H9 (cell line): Measurements from ENCODE around the gene PLXNA4. TPM values are rescaled to one million over a fixed set of nuclear protein-coding genes. Genes with fewer than 3 reads are reported as not detected.

Source experiments
- DNase-seq: peaks from one replicate; pipeline ENCODE4 v3.0.0-alpha.2; 2017
- H2AFZ ChIP-seq: one replicate; pipeline ENCODE4 v1.6.1; 2013; ENCODE audit warnings: mild to moderate bottlenecking, low read length, control low read depth, moderate library complexity
- H2AK5ac ChIP-seq: 2 replicates; pipeline ENCODE4 v1.6.1; 2013; ENCODE audit warnings: low read length, control low read depth, mixed read lengths; ENCODE audit not compliant: insufficient read length
- H2BK120ac ChIP-seq: one replicate; pipeline ENCODE4 v1.6.1; 2013; ENCODE audit warnings: low read depth, mild to moderate bottlenecking, low read length, control low read depth, inconsistent platforms; ENCODE audit not compliant: poor library complexity, severe bottlenecking
- H2BK12ac ChIP-seq: 2 replicates; pipeline ENCODE4 v1.6.1; 2013; ENCODE audit warnings: low read length, control low read depth, mixed read lengths, low read depth; ENCODE audit not compliant: insufficient read length
- H2BK15ac ChIP-seq: 2 replicates; pipeline ENCODE4 v1.6.1; 2013; ENCODE audit warnings: low read depth, low read length, control low read depth
- H2BK20ac ChIP-seq: one replicate; pipeline ENCODE4 v1.6.1; 2013; ENCODE audit warnings: low read depth, mild to moderate bottlenecking, low read length, control low read depth, inconsistent platforms; ENCODE audit not compliant: poor library complexity, severe bottlenecking
- H2BK5ac ChIP-seq: 2 replicates; pipeline ENCODE4 v1.6.1; 2013; ENCODE audit warnings: low read length, control low read depth, mixed read lengths; ENCODE audit not compliant: insufficient read length
- H3K14ac ChIP-seq: 2 replicates; pipeline ENCODE4 v1.6.1; 2013; ENCODE audit warnings: low read length, control low read depth; ENCODE audit not compliant: insufficient read depth
- H3K18ac ChIP-seq: 2 replicates; pipeline ENCODE4 v1.6.1; 2013; ENCODE audit warnings: low read depth, mild to moderate bottlenecking, mixed read lengths, low read length, control low read depth; ENCODE audit not compliant: insufficient read length
- H3K23ac ChIP-seq: 2 replicates; pipeline ENCODE4 v1.6.1; 2013; ENCODE audit warnings: low read length, control low read depth, mixed read lengths, low read depth; ENCODE audit not compliant: insufficient read length
- H3K23me2 ChIP-seq: 2 replicates; pipeline ENCODE4 v1.6.1; 2013; ENCODE audit warnings: low read depth, mild to moderate bottlenecking, mixed read lengths, low read length, control low read depth; ENCODE audit not compliant: insufficient read length, poor library complexity, severe bottlenecking
- H3K27ac ChIP-seq: 2 replicates; pipeline ENCODE4 v1.5.1; 2013; ENCODE audit warnings: low read length, control low read depth, mixed read lengths, low read depth; ENCODE audit not compliant: insufficient read length
- H3K27me3 ChIP-seq: 2 replicates; pipeline ENCODE4 v1.6.1; 2013; ENCODE audit warnings: low read length, control low read depth, inconsistent platforms; ENCODE audit not compliant: insufficient read depth
- H3K4ac ChIP-seq: 2 replicates; pipeline ENCODE4 v1.6.1; 2013; ENCODE audit warnings: low read depth, mild to moderate bottlenecking, control low read depth, inconsistent platforms, low read length, moderate library complexity
- H3K4me1 ChIP-seq: 2 replicates; pipeline ENCODE4 v1.6.1; 2013; ENCODE audit warnings: low read length, control low read depth, inconsistent platforms; ENCODE audit not compliant: insufficient read depth
- H3K4me2 ChIP-seq: 2 replicates; pipeline ENCODE4 v1.6.1; 2013; ENCODE audit warnings: low read length, control low read depth, mixed read lengths; ENCODE audit not compliant: insufficient read length, insufficient read depth
- H3K56ac ChIP-seq: 2 replicates; pipeline ENCODE4 v1.6.1; 2013; ENCODE audit warnings: low read depth, mild to moderate bottlenecking, mixed read lengths, low read length, control low read depth; ENCODE audit not compliant: insufficient read length
- H3K79me1 ChIP-seq: 2 replicates; pipeline ENCODE4 v1.6.1; 2013; ENCODE audit warnings: low read depth, mild to moderate bottlenecking, moderate library complexity, low read length, control low read depth, inconsistent platforms; ENCODE audit not compliant: insufficient read depth, poor library complexity, severe bottlenecking
- H3K79me2 ChIP-seq: 2 replicates; pipeline ENCODE4 v1.6.1; 2013; ENCODE audit warnings: low read length, control low read depth, inconsistent platforms; ENCODE audit not compliant: insufficient read depth
- H3K9ac ChIP-seq: 2 replicates; pipeline ENCODE4 v1.6.1; 2013; ENCODE audit warnings: low read length, control low read depth, mixed read lengths; ENCODE audit not compliant: insufficient read length; ENCODE audit errors: extremely low read depth
- H3K9me3 ChIP-seq: one replicate; pipeline ENCODE4 v1.6.1; 2013; ENCODE audit warnings: low read depth, low read length, inconsistent platforms; ENCODE audit not compliant: control insufficient read depth
- H3T11ph ChIP-seq: one replicate; pipeline ENCODE4 v1.6.1; 2013; ENCODE audit warnings: mild to moderate bottlenecking, low read length, control low read depth, inconsistent platforms
- H4K20me1 ChIP-seq: one replicate; pipeline ENCODE4 v1.6.1; 2013; ENCODE audit not compliant: control insufficient read depth, insufficient read length, insufficient read depth
- H4K5ac ChIP-seq: 2 replicates; pipeline ENCODE4 v1.6.1; 2013; ENCODE audit warnings: low read depth, mild to moderate bottlenecking, mixed read lengths, low read length, control low read depth; ENCODE audit not compliant: insufficient read length
- H4K8ac ChIP-seq: replicated peaks from 2 replicates; pipeline ENCODE4 v1.6.1; 2013; ENCODE audit warnings: low read length, control low read depth, mixed read lengths, low read depth; ENCODE audit not compliant: insufficient read length
- H4K91ac ChIP-seq: 2 replicates; pipeline ENCODE4 v1.6.1; 2013; ENCODE audit warnings: low read depth, mild to moderate bottlenecking, moderate library complexity, mixed read lengths, low read length, control low read depth; ENCODE audit not compliant: insufficient read length
- H3K27ac Mint-ChIP-seq, 3 experiments: 2 replicates in 2 of 3; 3 replicates in 1 of 3; pipeline ENCODE4 v1.8.0; 2020 to 2021; ENCODE audit warnings: mixed read lengths in 3 of 3, mild to moderate bottlenecking in 1 of 3, moderate library complexity in 1 of 3
- H3K27me3 Mint-ChIP-seq: 2 replicates; pipeline ENCODE4 v1.8.0; 2021; ENCODE audit warnings: low read depth, mild to moderate bottlenecking, moderate library complexity, mixed read lengths
- H3K36me3 Mint-ChIP-seq, 3 experiments: 2 replicates in 2 of 3; 3 replicates in 1 of 3; pipeline ENCODE4 v1.8.0; 2020 to 2021; ENCODE audit warnings: low read depth in 3 of 3, mixed read lengths in 3 of 3; ENCODE audit not compliant: insufficient read depth in 1 of 3
- H3K4me1 Mint-ChIP-seq, 2 experiments: 2 replicates each; pipeline ENCODE4 v1.8.0; 2020; ENCODE audit warnings: mixed read lengths in 2 of 2
- H3K4me3 Mint-ChIP-seq, 2 experiments: 2 replicates in 1 of 2; 3 replicates in 1 of 2; pipeline ENCODE4 v1.8.0; 2020 to 2021; ENCODE audit warnings: mild to moderate bottlenecking in 2 of 2, mixed read lengths in 2 of 2, moderate library complexity in 1 of 2
- H3K9me3 Mint-ChIP-seq, 2 experiments: 2 replicates in 1 of 2; 3 replicates in 1 of 2; pipeline ENCODE4 v1.8.0; 2020; ENCODE audit warnings: mild to moderate bottlenecking in 2 of 2, mixed read lengths in 2 of 2, moderate library complexity in 1 of 2
- CTCF ChIP-seq: fragments of 200-600 bp; sonication (generic); conservative IDR thresholded peaks from 3 replicates; pipeline ENCODE4 v1.8.0; 2021; ENCODE audit warnings: antibody characterized with exemption, mild to moderate bottlenecking
- WGBS: extraction: QIAGEN DNeasy Blood & Tissue Kit; methylation state at CpG from one replicate; pipeline ENCODE4 v1.1.7; 2013; ENCODE audit warnings: missing lambda C conversion rate, low lambda C conversion rate, mixed read lengths; ENCODE audit not compliant: insufficient read length; ENCODE audit errors: extremely low coverage; 5-methylcytosine and 5-hydroxymethylcytosine counted together
- total RNA-seq: library from RNA; stranded (reverse); gene quantifications from 2 replicates; pipeline ENCODE4 v1.2.1, GENCODE V29; 2021

The PLXNA4 gene
- total RNA-seq, 1 experiment from 2014 or later = 0.35 TPM

- no peak overlapping the region for H3K23ac ChIP-seq
- H4K91ac ChIP-seq = no peak overlapping the region
- H3K27me3 ChIP-seq = no peaks in the 10 kb centered on the region
- no peak overlapping the region for H2AK5ac ChIP-seq
- H3K9ac ChIP-seq = no peak overlapping the region
- peaks cover 2% of the 10 kb centered on the region; the same call in 1 of the 2 replicates for H3K4me1 ChIP-seq
- no peak overlapping the region for H3K4me3 Mint-ChIP-seq
- peak overlapping the region in 1 of 3 experiments; percentile 63; a peak in 1 of 7 replicates for H3K27ac Mint-ChIP-seq
- no peak overlapping the region for H2BK20ac ChIP-seq
- WGBS = no CpG with 5 or more reads among the region's 6 CpGs
- H4K20me1 ChIP-seq = no peaks in the 10 kb centered on the region
- H4K8ac ChIP-seq = no peak overlapping the region
- H3K18ac ChIP-seq = no peak overlapping the region
- H3K36me3 Mint-ChIP-seq = peaks cover 0 to 15% (median 4%) of the 10 kb centered on the region in 3 experiments; a peak in 3 of 7 replicates
- no peaks in the 10 kb centered on the region for H3K79me1 ChIP-seq
- no peak overlapping the region for H3T11ph ChIP-seq
- H3K4ac ChIP-seq = no peak overlapping the region
- no peak overlapping the region for H2BK5ac ChIP-seq
- H3K27me3 Mint-ChIP-seq = peaks cover 10% of the 10 kb centered on the region
- H3K4me1 Mint-ChIP-seq = peaks cover 32 to 33% of the 10 kb centered on the region in 2 experiments
- H3K14ac ChIP-seq = no peak overlapping the region
- DNase-seq = no peak
- no peaks in the 10 kb centered on the region for H3K23me2 ChIP-seq
- no peak overlapping the region for H2AFZ ChIP-seq
- no peaks in the 10 kb centered on the region for H3K79me2 ChIP-seq
- H4K5ac ChIP-seq = no peak overlapping the region
- no peak for TF ChIP-seq CTCF
- no peak overlapping the region for H2BK12ac ChIP-seq
- no peak overlapping the region for H3K56ac ChIP-seq
- no peak overlapping the region for H3K27ac ChIP-seq
- H3K9me3 Mint-ChIP-seq = peaks cover 12 to 13% of the 10 kb centered on the region in 2 experiments
- no peak overlapping the region for H3K4me2 ChIP-seq
- no peak overlapping the region for H2BK15ac ChIP-seq
- no peak overlapping the region for H2BK120ac ChIP-seq
- H3K9me3 ChIP-seq = no peaks in the 10 kb centered on the region
Observed at GRCh38 chr7:132247995-132248618, 328.2 kb downstream of the PLXNA4 start.
